ENCODE measurements around the gene CLIP2. TPM values are rescaled to one million over a fixed set of nuclear protein-coding genes. Genes with fewer than 3 reads are reported as not detected.
"Not testable (repeated sequence)": the region's sequence is repeated elsewhere in the genome, so short reads cannot be mapped to it uniquely, and the experiment has no call there.

Gene CLIP2
- total RNA-seq, 1 donor from 2014 or later = 1.5 TPM

- no peaks in the 10 kb centered on the region for H3K4me1 Mint-ChIP-seq (ENCODE audit: low read depth)
- H3K36me3 Mint-ChIP-seq (ENCODE audit: low read depth) = no peaks in the 10 kb centered on the region
- no peak overlapping the region for H3K27ac Mint-ChIP-seq
- peaks cover 4% of the 10 kb centered on the region for H3K27me3 Mint-ChIP-seq (ENCODE audit: insufficient read depth)
- intact Hi-C loops (cut with micrococcal nuclease) = loop anchor here (5.0 kb wide), 1 partner anchor 146 kb away; no protein-coding TSS in a partner anchor
- no peak for DNase-seq (ENCODE audit: low spot score)
- H3K9me3 Mint-ChIP-seq = no peaks in the 10 kb centered on the region
- no peak overlapping the region for H3K4me3 Mint-ChIP-seq
Measured at GRCh38 chr7:74403521-74404387, 114.5 kb downstream of the CLIP2 start.

- Mint-ChIP-seq H3K27ac (no peak overlapping the region), H3K4me3 (no peak overlapping the region), H3K4me1 (ENCODE audit: low read depth) (no peaks in the 10 kb centered on the region), H3K27me3 (ENCODE audit: insufficient read depth) (peaks cover 4% of the 10 kb centered on the region), H3K36me3 (ENCODE audit: low read depth) (no peaks in the 10 kb centered on the region), H3K9me3 (no peaks in the 10 kb centered on the region)
- no peak for DNase-seq (ENCODE audit: low spot score)
- intact Hi-C loops (cut with micrococcal nuclease) = loop anchor here (5.0 kb wide), 1 partner anchor 147 kb away; no protein-coding TSS in a partner anchor
Measured at GRCh38 chr7:74404388-74404700, 115.1 kb downstream of the CLIP2 start.

GRCh38 chr7:74404741-74405140 is 115.5 kb downstream of the CLIP2 start:
- DNase-seq (ENCODE audit: low spot score) = no peak
- Mint-ChIP-seq H3K27ac (no peak overlapping the region), H3K4me3 (no peak overlapping the region), H3K27me3 (ENCODE audit: insufficient read depth) (peaks cover 4% of the 10 kb centered on the region), H3K36me3 (ENCODE audit: low read depth) (no peaks in the 10 kb centered on the region), H3K9me3 (no peaks in the 10 kb centered on the region), H3K4me1 (ENCODE audit: low read depth) (no peaks in the 10 kb centered on the region)
- intact Hi-C loops (cut with micrococcal nuclease) = loop anchor here (5.0 kb wide), 1 partner anchor 147 kb away; no protein-coding TSS in a partner anchor

DNA sequence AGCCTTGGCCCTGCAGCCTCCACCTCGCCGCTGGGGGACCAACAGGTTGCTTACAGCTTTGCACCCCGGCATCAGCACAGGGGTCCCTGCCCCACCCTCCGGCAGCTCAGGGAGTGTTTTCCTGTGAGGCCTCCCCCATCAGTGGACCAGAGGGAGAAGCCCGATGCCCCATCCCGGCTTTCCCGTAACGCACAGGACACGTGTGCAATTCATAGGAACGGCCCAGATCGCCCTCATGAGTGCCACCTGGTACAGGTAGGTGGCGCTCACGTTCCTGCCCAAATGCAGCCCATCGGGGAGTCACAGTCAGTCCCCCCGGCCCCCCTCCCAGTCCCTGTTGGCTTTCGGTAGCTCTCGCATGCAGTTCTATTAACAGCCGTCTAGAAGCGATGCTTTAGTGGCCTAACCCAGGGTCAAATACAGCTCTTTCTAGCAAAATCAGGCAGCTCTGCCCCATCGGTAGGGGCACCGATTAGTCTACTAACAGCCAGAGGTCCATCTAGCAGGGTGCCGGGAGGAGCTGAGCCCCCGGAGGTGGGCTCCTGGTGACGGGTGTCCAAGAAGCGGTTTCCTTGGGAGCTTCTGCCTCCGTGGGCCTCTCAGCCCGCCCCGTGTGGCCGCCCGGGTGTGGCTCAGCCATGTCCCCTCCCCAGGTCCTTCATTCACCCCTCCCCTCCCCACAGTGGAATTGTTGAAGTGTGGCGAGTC is 116.1 kb downstream of the CLIP2 start:
- intact Hi-C loops (cut with micrococcal nuclease) = no loop called here
- Mint-ChIP-seq H3K27me3 (ENCODE audit: insufficient read depth) (peaks cover 4% of the 10 kb centered on the region), H3K9me3 (no peaks in the 10 kb centered on the region), H3K36me3 (ENCODE audit: low read depth) (no peaks in the 10 kb centered on the region), H3K27ac (no peak overlapping the region), H3K4me1 (ENCODE audit: low read depth) (no peaks in the 10 kb centered on the region), H3K4me3 (no peak overlapping the region)
- DNase-seq (ENCODE audit: low spot score) = no peak

DNA sequence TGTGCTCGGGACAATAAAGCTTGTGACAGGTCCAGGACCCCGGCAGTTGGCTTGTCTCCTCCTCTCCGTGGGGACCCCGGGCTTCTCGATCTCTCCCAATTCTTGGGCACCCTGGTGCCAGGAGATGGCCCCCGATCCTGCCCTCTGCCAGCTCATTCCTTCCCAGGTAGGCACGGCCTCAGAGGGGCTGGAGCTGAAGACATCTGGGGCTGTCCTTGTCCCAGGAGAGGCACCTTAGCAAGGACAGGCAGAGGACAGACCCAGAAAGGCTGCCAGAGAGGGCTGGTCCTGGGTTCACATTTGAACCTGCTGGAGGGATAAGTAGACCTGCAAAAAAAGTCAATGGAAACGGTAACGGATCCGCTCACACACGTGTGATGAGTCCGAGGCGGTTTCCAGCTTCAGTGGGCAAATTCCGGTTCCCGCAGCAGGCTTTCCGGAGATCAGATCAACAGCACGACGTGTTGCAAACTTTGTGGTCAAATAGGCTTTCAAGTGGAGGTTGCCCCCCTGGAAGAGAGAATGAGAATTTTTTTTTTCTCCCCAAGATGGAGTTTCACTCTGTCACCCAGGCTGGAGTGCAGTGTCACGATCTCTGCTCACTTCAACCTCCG is 116.8 kb downstream of the CLIP2 start:
- Mint-ChIP-seq H3K4me1 (ENCODE audit: low read depth) (no peaks in the 10 kb centered on the region), H3K27me3 (ENCODE audit: insufficient read depth) (peaks cover 4% of the 10 kb centered on the region), H3K27ac (no peak overlapping the region), H3K9me3 (no peaks in the 10 kb centered on the region), H3K36me3 (ENCODE audit: low read depth) (no peaks in the 10 kb centered on the region), H3K4me3 (no peak overlapping the region)
- intact Hi-C loops (cut with micrococcal nuclease) = no loop called here
- no peak for DNase-seq (ENCODE audit: low spot score)

GRCh38 chr7:74407958-74408357 is 118.8 kb downstream of the CLIP2 start:
- Mint-ChIP-seq H3K9me3 (no peaks in the 10 kb centered on the region), H3K4me1 (ENCODE audit: low read depth) (no peaks in the 10 kb centered on the region), H3K27ac (no peak overlapping the region), H3K36me3 (ENCODE audit: low read depth) (no peaks in the 10 kb centered on the region), H3K4me3 (no peak overlapping the region), H3K27me3 (ENCODE audit: insufficient read depth) (peaks cover 7% of the 10 kb centered on the region)
- intact Hi-C loops (cut with micrococcal nuclease) = no loop called here
- DNase-seq (ENCODE audit: low spot score) = no peak

DNA sequence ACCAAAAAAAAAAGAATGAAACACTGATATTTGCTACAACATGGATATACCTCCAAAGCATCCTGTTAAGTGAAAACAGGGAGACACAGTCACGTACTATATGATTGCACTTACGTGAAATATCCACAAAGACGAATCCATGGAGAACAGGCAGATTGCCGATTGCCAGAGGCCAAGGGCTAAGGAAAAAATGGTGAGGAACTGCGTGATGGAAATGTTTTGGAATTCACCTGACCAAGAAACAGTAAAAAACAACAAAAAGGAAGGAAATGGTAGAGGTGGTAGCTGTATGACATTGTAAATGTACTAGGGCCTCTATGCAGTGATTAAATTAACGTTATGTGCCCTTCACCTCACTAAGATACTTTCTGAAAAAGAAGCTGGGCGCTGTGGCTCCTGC is 120.4 kb downstream of the CLIP2 start:
- no peaks in the 10 kb centered on the region for H3K36me3 Mint-ChIP-seq (ENCODE audit: low read depth)
- peaks cover 7% of the 10 kb centered on the region for H3K27me3 Mint-ChIP-seq (ENCODE audit: insufficient read depth)
- H3K9me3 Mint-ChIP-seq = no peaks in the 10 kb centered on the region
- no peak overlapping the region for H3K27ac Mint-ChIP-seq
- intact Hi-C loops (cut with micrococcal nuclease) = no loop called here
- no peaks in the 10 kb centered on the region for H3K4me1 Mint-ChIP-seq (ENCODE audit: low read depth)
- no peak overlapping the region for H3K4me3 Mint-ChIP-seq
- no peak for DNase-seq (ENCODE audit: low spot score)

GRCh38 chr7:74410772-74411171 is 121.6 kb downstream of the CLIP2 start:
- no peaks in the 10 kb centered on the region for H3K9me3 Mint-ChIP-seq
- no peak for DNase-seq (ENCODE audit: low spot score)
- intact Hi-C loops (cut with micrococcal nuclease) = loop anchor here (10.0 kb wide), 2 partner anchors 244 to 454 kb away; partner anchors contain the start of gene GTF2I
- H3K27ac Mint-ChIP-seq = no peak overlapping the region
- no peak overlapping the region for H3K4me3 Mint-ChIP-seq
- H3K36me3 Mint-ChIP-seq (ENCODE audit: low read depth) = no peaks in the 10 kb centered on the region
- H3K4me1 Mint-ChIP-seq (ENCODE audit: low read depth) = no peaks in the 10 kb centered on the region
- H3K27me3 Mint-ChIP-seq (ENCODE audit: insufficient read depth) = peaks cover 7% of the 10 kb centered on the region

GRCh38 chr7:74411571-74411970 is 122.4 kb downstream of the CLIP2 start:
- intact Hi-C loops (cut with micrococcal nuclease) = loop anchor here (10.0 kb wide), 2 partner anchors 243 to 453 kb away; partner anchors contain the start of gene GTF2I
- not testable (repeated sequence) for H3K9me3 Mint-ChIP-seq; DNase-seq (ENCODE audit: low spot score); H3K27ac Mint-ChIP-seq; H3K4me1 Mint-ChIP-seq (ENCODE audit: low read depth); H3K4me3 Mint-ChIP-seq; H3K27me3 Mint-ChIP-seq (ENCODE audit: insufficient read depth); H3K36me3 Mint-ChIP-seq (ENCODE audit: low read depth)

DNA sequence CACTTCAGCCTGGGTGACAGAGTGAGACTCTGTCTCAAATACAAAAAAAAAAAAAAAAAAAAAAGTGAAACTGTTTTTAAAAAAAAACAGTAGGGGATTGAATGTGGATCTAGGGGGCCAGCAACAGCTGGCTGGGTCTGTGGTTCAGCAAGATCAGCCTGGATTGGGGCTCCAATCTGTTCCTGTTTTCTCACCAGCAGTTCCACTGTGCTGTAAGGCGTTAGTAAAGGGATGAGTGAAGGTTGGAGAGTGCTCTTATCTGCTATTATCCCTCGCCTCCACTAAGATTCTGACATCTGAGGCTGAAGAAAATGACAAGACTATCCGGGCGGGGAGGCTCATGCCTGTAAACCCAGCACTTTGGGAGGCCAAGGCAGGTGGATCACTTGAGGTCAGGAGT is 122.8 kb downstream of the CLIP2 start:
- Mint-ChIP-seq H3K9me3 (no peaks in the 10 kb centered on the region), H3K4me1 (ENCODE audit: low read depth) (no peaks in the 10 kb centered on the region), H3K36me3 (ENCODE audit: low read depth) (no peaks in the 10 kb centered on the region), H3K4me3 (no peak overlapping the region), H3K27ac (no peak overlapping the region), H3K27me3 (ENCODE audit: insufficient read depth) (peaks cover 4% of the 10 kb centered on the region)
- intact Hi-C loops (cut with micrococcal nuclease) = loop anchor here (10.0 kb wide), 2 partner anchors 243 to 453 kb away; partner anchors contain the start of gene GTF2I
- no peak for DNase-seq (ENCODE audit: low spot score)

DNA sequence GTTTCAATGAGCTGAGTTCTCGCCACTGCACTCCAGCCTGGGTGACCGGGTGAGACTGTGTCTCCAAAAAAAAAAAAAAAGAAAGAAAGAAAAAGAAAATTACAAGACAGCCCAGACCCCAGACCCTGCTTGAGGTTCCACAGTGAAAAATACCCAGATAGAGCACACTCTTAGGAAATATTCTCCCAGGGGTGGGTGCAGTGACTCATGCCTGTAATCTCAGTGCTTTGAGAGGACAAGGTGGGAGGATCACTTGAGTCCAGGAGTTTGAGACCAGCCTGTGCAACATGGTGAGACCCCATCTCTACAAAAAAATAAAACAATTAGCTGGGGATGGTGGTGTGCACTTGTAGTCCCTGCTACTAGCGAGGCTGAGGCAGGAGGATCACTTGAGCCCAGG is 123.4 kb downstream of the CLIP2 start:
- Mint-ChIP-seq H3K27me3 (ENCODE audit: insufficient read depth) (peaks cover 4% of the 10 kb centered on the region), H3K9me3 (no peaks in the 10 kb centered on the region), H3K27ac (no peak overlapping the region), H3K4me1 (ENCODE audit: low read depth) (no peaks in the 10 kb centered on the region), H3K36me3 (ENCODE audit: low read depth) (no peaks in the 10 kb centered on the region), H3K4me3 (no peak overlapping the region)
- DNase-seq (ENCODE audit: low spot score) = no peak
- intact Hi-C loops (cut with micrococcal nuclease) = loop anchor here (10.0 kb wide), 2 partner anchors 242 to 452 kb away; partner anchors contain the start of gene GTF2I

DNA sequence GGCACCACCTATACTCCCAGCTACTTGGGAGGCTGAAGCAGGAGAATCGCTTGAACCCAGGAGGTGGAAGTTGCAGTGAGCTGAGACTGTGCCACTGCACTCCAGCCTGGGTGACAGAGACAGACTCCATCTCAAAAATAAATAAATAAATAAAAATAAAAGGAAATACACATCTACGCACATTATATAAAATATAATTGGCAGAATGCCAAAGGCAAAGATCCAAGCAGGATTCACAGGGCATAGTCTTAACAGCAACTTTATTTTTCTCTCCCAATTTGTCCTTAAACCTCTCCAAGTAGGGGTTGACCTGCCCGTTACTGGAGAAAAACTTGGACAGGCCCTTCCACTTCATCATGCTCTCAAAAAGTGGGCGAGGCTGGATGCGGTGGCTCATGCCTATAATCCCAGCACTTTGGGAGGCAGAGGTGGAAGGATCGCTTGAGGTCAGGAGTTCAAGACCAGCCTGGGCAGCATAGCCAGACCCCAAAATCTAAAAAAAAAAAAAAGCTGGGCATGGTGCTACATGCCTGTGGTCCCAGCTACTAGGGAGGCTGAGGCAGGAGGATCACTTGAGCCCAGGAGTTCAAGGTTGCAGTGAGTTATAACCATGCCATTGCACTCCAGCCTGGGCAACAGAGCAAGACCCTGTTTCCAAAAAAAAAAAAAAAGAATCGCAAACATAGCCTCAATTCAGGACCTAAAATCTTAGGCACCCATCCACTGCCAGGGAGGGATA is 125.6 kb downstream of the CLIP2 start:
- H3K4me3 Mint-ChIP-seq; H3K9me3 Mint-ChIP-seq; H3K27ac Mint-ChIP-seq; H3K4me1 Mint-ChIP-seq (ENCODE audit: low read depth); DNase-seq (ENCODE audit: low spot score); H3K36me3 Mint-ChIP-seq (ENCODE audit: low read depth); H3K27me3 Mint-ChIP-seq (ENCODE audit: insufficient read depth): not testable (repeated sequence)
- intact Hi-C loops (cut with micrococcal nuclease) = loop anchor here (10.0 kb wide), 2 partner anchors 240 to 450 kb away; partner anchors contain the start of gene GTF2I

Data from activated T-helper 1 cell treated with anti-CD3 and anti-CD28 coated beads, Interleukin-12 subunit alpha, Interleukin-12 subunit beta, Interleukin-2, Interleukin-4 antibody, amounts not matched to agents 30 ng/mL and 10 ng/mL and 1 ng/mL, durations not matched to agents 14 hours and 24 hours and 36 hours (primary cell).